K562 (cell line): ENCODE measurements around the gene SAPCD1. TPM values are rescaled to one million over a fixed set of nuclear protein-coding genes. Genes with fewer than 3 reads are reported as not detected.

Source experiments
- CC2D1A ChIP-seq: fragments of 450-650 bp; IDR thresholded peaks from 2 replicates; pipeline ENCODE4 v1.6.1; 2017; ENCODE audit warnings: mild to moderate bottlenecking
- CREBBP ChIP-seq: IDR thresholded peaks from one replicate; pipeline ENCODE4 v1.6.1; 2012; ENCODE audit warnings: low read depth, mild to moderate bottlenecking, control low read depth, inconsistent platforms, low read length
- GTF2A2 ChIP-seq: IDR thresholded peaks from 2 replicates; pipeline ENCODE4 v1.6.1; 2016; ENCODE audit warnings: mild to moderate bottlenecking, missing genetic modification characterization, missing compliant biosample characterization
- HLTF ChIP-seq: fragments of 450-650 bp; IDR thresholded peaks from 2 replicates; pipeline ENCODE4 v1.6.1; 2016
- KDM5B ChIP-seq: fragments of 200-600 bp; sonication (generic); IDR thresholded peaks from 2 replicates; pipeline ENCODE4 v1.6.1; 2012; ENCODE audit warnings: low read depth, mild to moderate bottlenecking, moderate library complexity, low read length, control low read depth, inconsistent platforms; ENCODE audit not compliant: insufficient replicate concordance
- NCOA1 ChIP-seq: fragments of 450-650 bp; IDR thresholded peaks from 2 replicates; pipeline ENCODE4 v1.6.1; 2016; ENCODE audit warnings: low read depth
- NR4A1 ChIP-seq, 2 experiments: fragments of 250-450 bp in 1 of 2; fragments of 450-650 bp in 1 of 2; sonication (Bioruptor Pico) in 1 of 2; IDR thresholded peaks; 2 replicates each; pipeline versions ENCODE4 v1.4.0 to v1.6.1; 2016 to 2020; ENCODE audit warnings: mild to moderate bottlenecking in 2 of 2, missing compliant biosample characterization in 1 of 2, missing genetic modification characterization in 1 of 2, moderate library complexity in 1 of 2
- PHF8 ChIP-seq: fragments of 200-600 bp; sonication (generic); IDR thresholded peaks from 2 replicates; pipeline ENCODE4 v1.6.1; 2012; ENCODE audit warnings: mixed run types, mild to moderate bottlenecking, inconsistent platforms, low read length, moderate library complexity, borderline replicate concordance
- POLR2A ChIP-seq: fragments of 450-650 bp; conservative IDR thresholded peaks from 2 replicates; pipeline ENCODE4 v1.6.1; 2016
- RFX1 ChIP-seq: fragments of 450-650 bp; IDR thresholded peaks from 2 replicates; pipeline ENCODE4 v1.6.1; 2016; ENCODE audit warnings: mild to moderate bottlenecking, moderate library complexity
- TGIF2 ChIP-seq: sonication (generic); formaldehyde crosslinking; IDR thresholded peaks from 2 replicates; pipeline ENCODE4 v1.8.1; 2022; ENCODE audit warnings: mild to moderate bottlenecking, missing genetic modification reagents, moderate library complexity
- TRIM24 ChIP-seq, 2 experiments: fragments of 450-650 bp; IDR thresholded peaks; 2 replicates each; pipeline ENCODE4 v1.6.1; 2016
- ZEB2 ChIP-seq: fragments of 450-650 bp; IDR thresholded peaks from 2 replicates; pipeline ENCODE4 v1.6.1; 2016
- polyA plus RNA-seq, 8 experiments: library from polyadenylated mRNA; depleted of rRNA in 4 of 8; stranded (reverse) in 5 of 8; unstranded in 3 of 8; fragments of >200 nt; fragmentation: Nextera tagmentation in 2 of 8; fragmentation: Illumina TruSeq in 1 of 8; extraction: Ambion mirVana in 2 of 8; extraction: Trizol in 1 of 8; gene quantifications; 2 replicates each; pipeline versions ENCODE4 v1.2.1 to v1.2.3, GENCODE V29; 2011 to 2014; ENCODE audit warnings: inconsistent platforms in 1 of 8, missing spikeins in 1 of 8
- total RNA-seq, 7 experiments: library from RNA; depleted of rRNA in 6 of 7; stranded (reverse); fragments of >200 nt in 6 of 7; fragmentation: Illumina TruSeq in 2 of 7; extraction: Trizol in 2 of 7; gene quantifications; 2 replicates each; pipeline versions ENCODE4 v1.2.1 to v1.2.3, GENCODE V29; 2011 to 2021; ENCODE audit warnings: low replicate concordance in 1 of 7
- TF ChIP-seq, protein P1 (sequence below): sonication (generic); formaldehyde crosslinking; IDR thresholded peaks from 2 replicates; pipeline ENCODE4 v1.8.0; 2022; ENCODE audit warnings: mild to moderate bottlenecking, missing genetic modification reagents
- TF ChIP-seq, protein P2 (sequence below), 2 experiments: IDR thresholded peaks; 2 replicates each; pipeline ENCODE4 v1.6.1; 2012; ENCODE audit warnings: improper control_type of control experiment in 2 of 2, low read depth in 2 of 2, low read length in 2 of 2, borderline replicate concordance in 1 of 2
- TF ChIP-seq, protein P3 (sequence below), 2 experiments: fragments of 450-650 bp in 1 of 2; sonication (generic) in 1 of 2; formaldehyde crosslinking; conservative IDR thresholded peaks; 2 replicates each; pipeline versions ENCODE4 v1.4.0 to v1.8.1; 2020 to 2022; ENCODE audit warnings: mild to moderate bottlenecking in 1 of 2, missing genetic modification reagents in 1 of 2
- TF ChIP-seq, protein P4 (sequence below): sonication (generic); formaldehyde crosslinking; IDR thresholded peaks from 2 replicates; pipeline ENCODE4 v1.8.0; 2022; ENCODE audit warnings: missing genetic modification reagents, mild to moderate bottlenecking, moderate library complexity, borderline replicate concordance
- TF ChIP-seq, protein P5 (sequence below): fragments of 250-450 bp; sonication (Bioruptor Pico); IDR thresholded peaks from 2 replicates; pipeline ENCODE4 v1.8.0; 2021; ENCODE audit warnings: moderate library complexity, mild to moderate bottlenecking, inconsistent platforms
- TF ChIP-seq, protein P6 (sequence below): IDR thresholded peaks from 2 replicates; pipeline ENCODE4 v1.6.1; 2011; ENCODE audit not compliant: insufficient read length; ENCODE audit errors: extremely low read depth
- TF ChIP-seq, protein P7 (sequence below): fragments of 250-450 bp; sonication (Bioruptor Pico); IDR thresholded peaks from 2 replicates; pipeline ENCODE4 v1.4.0; 2020; ENCODE audit warnings: borderline replicate concordance

Gene SAPCD1
- total and polyA plus RNA-seq, 9 of the 15 experiments (the other 6 are each of a cell fraction or from before 2014, with no cell fraction given), result 2.6 to 30.2 (median 7.4) TPM

DNA sequence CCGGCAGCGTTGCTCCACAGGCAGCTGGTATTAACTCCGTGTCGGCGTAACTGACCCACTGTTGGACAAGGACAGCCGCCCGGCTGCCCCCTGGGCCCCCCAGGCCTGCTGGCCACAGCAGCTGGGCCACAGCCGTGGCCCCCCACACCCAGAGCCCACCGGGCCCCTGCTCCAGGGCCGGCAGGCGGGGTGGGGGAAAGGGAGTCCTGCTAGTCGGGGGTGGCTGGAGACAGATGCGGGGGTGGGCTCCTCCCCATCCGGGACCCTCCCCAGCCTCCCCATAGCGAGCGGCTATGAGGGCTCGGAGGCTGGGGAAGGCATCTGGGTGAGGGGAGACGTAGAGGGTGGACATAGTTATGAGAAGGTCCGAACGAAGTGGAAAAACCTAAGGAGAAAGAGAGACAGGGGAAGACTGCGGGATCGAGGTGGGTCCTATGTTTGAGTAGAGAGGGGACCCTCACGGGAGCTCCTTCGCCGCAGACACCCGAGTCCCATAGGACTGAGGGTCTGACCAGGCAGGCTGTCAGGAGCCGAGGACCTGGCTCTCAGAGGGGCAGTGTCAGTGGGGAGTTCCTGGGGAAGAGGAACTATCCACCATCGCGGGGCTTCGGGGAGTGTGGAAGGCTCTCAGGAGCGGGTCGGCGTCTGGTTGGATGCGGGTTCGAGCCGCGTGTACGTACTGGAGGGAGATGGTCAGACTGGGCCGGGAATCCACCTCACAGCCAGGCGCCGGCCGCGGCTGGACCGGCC lies 32.6 kb downstream of the SAPCD1 start (continued):
- TF ChIP-seq CC2D1A (peak; percentile 17; the same call in 1 of the 2 replicates), RFX1 (no peak), PHF8 (no peak), HLTF (peak; percentile 45; the same call in 1 of the 2 replicates), ZEB2 (peak; percentile 32; the same call in 1 of the 2 replicates), NCOA1 (peak; percentile 60; the same call in 1 of the 2 replicates), POLR2A (peak; percentile 86), CREBBP (no peak), TGIF2 (CRISPR knock-in tag) (peak; percentile 93; the same call in 1 of the 2 replicates), GTF2A2 (tag) (0 out of 2 replicates have a peak, but pooled peaks have one; percentile 73), KDM5B (peak; percentile 28), NR4A1 (CRISPR knock-in tag; IDR thresholded peaks at IDR 0.05) (peak; percentile 26), NR4A1 (tag; IDR thresholded peaks at IDR 0.05) (no peak), TRIM24 (IDR thresholded peaks at IDR 0.05) (0 out of 4 replicates have a peak, but pooled peaks of 1 of the 2 experiments have one; percentile 15)
- TF ChIP-seq, protein P1, sequence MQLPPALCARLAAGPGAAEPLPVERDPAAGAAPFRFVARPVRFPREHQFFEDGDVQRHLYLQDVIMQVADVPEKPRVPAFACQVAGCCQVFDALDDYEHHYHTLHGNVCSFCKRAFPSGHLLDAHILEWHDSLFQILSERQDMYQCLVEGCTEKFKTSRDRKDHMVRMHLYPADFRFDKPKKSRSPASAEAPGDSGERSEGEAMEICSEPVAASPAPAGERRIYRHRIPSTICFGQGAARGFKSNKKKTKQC, result peak; percentile 92
- TF ChIP-seq, protein P2, sequence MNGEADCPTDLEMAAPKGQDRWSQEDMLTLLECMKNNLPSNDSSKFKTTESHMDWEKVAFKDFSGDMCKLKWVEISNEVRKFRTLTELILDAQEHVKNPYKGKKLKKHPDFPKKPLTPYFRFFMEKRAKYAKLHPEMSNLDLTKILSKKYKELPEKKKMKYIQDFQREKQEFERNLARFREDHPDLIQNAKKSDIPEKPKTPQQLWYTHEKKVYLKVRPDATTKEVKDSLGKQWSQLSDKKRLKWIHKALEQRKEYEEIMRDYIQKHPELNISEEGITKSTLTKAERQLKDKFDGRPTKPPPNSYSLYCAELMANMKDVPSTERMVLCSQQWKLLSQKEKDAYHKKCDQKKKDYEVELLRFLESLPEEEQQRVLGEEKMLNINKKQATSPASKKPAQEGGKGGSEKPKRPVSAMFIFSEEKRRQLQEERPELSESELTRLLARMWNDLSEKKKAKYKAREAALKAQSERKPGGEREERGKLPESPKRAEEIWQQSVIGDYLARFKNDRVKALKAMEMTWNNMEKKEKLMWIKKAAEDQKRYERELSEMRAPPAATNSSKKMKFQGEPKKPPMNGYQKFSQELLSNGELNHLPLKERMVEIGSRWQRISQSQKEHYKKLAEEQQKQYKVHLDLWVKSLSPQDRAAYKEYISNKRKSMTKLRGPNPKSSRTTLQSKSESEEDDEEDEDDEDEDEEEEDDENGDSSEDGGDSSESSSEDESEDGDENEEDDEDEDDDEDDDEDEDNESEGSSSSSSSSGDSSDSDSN (IDR thresholded peaks at IDR 0.05; ENCODE audit: borderline replicate concordance in 1 of 2, low read depth in 2 of 2, low read length in 2 of 2), result peak in 1 of 2 experiments; percentile 60; a peak in 1 of 4 replicates
- TF ChIP-seq, protein P3, sequence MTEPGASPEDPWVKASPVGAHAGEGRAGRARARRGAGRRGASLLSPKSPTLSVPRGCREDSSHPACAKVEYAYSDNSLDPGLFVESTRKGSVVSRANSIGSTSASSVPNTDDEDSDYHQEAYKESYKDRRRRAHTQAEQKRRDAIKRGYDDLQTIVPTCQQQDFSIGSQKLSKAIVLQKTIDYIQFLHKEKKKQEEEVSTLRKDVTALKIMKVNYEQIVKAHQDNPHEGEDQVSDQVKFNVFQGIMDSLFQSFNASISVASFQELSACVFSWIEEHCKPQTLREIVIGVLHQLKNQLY (CRISPR knock-in tag; conservative IDR thresholded peaks at IDR 0.05), result peak in 1 of 2 experiments; percentile 37; a peak in 1 of 4 replicates
- TF ChIP-seq, protein P4, sequence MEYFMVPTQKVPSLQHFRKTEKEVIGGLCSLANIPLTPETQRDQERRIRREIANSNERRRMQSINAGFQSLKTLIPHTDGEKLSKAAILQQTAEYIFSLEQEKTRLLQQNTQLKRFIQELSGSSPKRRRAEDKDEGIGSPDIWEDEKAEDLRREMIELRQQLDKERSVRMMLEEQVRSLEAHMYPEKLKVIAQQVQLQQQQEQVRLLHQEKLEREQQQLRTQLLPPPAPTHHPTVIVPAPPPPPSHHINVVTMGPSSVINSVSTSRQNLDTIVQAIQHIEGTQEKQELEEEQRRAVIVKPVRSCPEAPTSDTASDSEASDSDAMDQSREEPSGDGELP (CRISPR knock-in tag), result peak; percentile 64; the same call in 1 of the 2 replicates
- TF ChIP-seq, protein P5, sequence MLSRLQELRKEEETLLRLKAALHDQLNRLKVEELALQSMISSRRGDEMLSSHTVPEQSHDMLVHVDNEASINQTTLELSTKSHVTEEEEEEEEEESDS (CRISPR knock-in tag), result no peak
- TF ChIP-seq, protein P6, sequence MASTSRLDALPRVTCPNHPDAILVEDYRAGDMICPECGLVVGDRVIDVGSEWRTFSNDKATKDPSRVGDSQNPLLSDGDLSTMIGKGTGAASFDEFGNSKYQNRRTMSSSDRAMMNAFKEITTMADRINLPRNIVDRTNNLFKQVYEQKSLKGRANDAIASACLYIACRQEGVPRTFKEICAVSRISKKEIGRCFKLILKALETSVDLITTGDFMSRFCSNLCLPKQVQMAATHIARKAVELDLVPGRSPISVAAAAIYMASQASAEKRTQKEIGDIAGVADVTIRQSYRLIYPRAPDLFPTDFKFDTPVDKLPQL, result no peak
- TF ChIP-seq, protein P7, sequence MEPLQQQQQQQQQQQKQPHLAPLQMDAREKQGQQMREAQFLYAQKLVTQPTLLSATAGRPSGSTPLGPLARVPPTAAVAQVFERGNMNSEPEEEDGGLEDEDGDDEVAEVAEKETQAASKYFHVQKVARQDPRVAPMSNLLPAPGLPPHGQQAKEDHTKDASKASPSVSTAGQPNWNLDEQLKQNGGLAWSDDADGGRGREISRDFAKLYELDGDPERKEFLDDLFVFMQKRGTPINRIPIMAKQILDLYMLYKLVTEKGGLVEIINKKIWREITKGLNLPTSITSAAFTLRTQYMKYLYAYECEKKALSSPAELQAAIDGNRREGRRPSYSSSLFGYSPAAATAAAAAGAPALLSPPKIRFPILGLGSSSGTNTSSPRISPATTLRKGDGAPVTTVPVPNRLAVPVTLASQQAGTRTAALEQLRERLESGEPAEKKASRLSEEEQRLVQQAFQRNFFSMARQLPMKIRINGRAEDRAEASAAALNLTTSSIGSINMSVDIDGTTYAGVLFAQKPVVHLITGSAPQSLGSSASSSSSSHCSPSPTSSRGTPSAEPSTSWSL (CRISPR knock-in tag), result 0 out of 2 replicates have a peak, but pooled peaks have one; percentile 30
